ENCODE results near the gene RHEX.
A peak's percentile ranks its signal among the peaks of the same experiment; 100 is the strongest.

GRCh38 chr1:206067486-206068227 is 14.7 kb downstream of the RHEX start:
- TF ChIP-seq EP300 (IDR thresholded peaks at IDR 0.05), result no peak
- TF ChIP-seq, protein P1, sequence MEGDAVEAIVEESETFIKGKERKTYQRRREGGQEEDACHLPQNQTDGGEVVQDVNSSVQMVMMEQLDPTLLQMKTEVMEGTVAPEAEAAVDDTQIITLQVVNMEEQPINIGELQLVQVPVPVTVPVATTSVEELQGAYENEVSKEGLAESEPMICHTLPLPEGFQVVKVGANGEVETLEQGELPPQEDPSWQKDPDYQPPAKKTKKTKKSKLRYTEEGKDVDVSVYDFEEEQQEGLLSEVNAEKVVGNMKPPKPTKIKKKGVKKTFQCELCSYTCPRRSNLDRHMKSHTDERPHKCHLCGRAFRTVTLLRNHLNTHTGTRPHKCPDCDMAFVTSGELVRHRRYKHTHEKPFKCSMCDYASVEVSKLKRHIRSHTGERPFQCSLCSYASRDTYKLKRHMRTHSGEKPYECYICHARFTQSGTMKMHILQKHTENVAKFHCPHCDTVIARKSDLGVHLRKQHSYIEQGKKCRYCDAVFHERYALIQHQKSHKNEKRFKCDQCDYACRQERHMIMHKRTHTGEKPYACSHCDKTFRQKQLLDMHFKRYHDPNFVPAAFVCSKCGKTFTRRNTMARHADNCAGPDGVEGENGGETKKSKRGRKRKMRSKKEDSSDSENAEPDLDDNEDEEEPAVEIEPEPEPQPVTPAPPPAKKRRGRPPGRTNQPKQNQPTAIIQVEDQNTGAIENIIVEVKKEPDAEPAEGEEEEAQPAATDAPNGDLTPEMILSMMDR (IDR thresholded peaks at IDR 0.05), result peak in 2 of 6 experiments; percentile 31 to 42

Data from upper lobe of left lung (tissue), 4 donors.